Activated effector memory CD4-positive, alpha-beta T cell treated with anti-CD3 and anti-CD28 coated beads, Interleukin-2, amount 50 U/mL, for 16 hours (primary cell): ENCODE data around the gene TRIM52.
A peak's percentile ranks its signal among the peaks of the same experiment; 100 is the strongest.
"Not testable (repeated sequence)": the region's sequence is repeated elsewhere in the genome, so short reads cannot be mapped to it uniquely, and the experiment has no call there.

Experiments used
- DNase-seq: peaks from one replicate; pipeline ENCODE4 v3.0.0-alpha.2; 2020

Gene TRIM52

GRCh38 chr5:181260720-181261319, at the start of gene TRIM52:
TRIM52 (minus strand) TSS chr5:181261143; CDS start chr5:181260813, 330 bp downstream.
- peak; percentile 96 for DNase-seq

- DNase-seq: not testable (repeated sequence)
Measured at GRCh38 chr5:181287331-181287730, 26.4 kb upstream of the TRIM52 start.

- DNase-seq: not testable (repeated sequence)
Measured at GRCh38 chr5:181285962-181286705, 25.2 kb upstream of the TRIM52 start.

- not testable (repeated sequence) for DNase-seq
Measured at GRCh38 chr5:181283841-181284755, 23.2 kb upstream of the TRIM52 start.

GRCh38 chr5:181283347-181283746, 22.4 kb upstream of the TRIM52 start:
- no peak for DNase-seq

- DNase-seq: no peak
Measured at GRCh38 chr5:181282874-181283273, 21.9 kb upstream of the TRIM52 start.

GRCh38 chr5:181282415-181282814, 21.5 kb upstream of the TRIM52 start:
- DNase-seq: not testable (repeated sequence)

- no peak for DNase-seq
Measured at GRCh38 chr5:181281984-181282316, 21.0 kb upstream of the TRIM52 start.

GRCh38 chr5:181281077-181281983, 20.4 kb upstream of the TRIM52 start:
- DNase-seq: no peak

- DNase-seq: no peak
Measured at GRCh38 chr5:181280251-181280762, 19.4 kb upstream of the TRIM52 start.

- DNase-seq: not testable (repeated sequence)
Measured at GRCh38 chr5:181273433-181273744, 12.4 kb upstream of the TRIM52 start.

GRCh38 chr5:181271081-181271480, 10.1 kb upstream of the TRIM52 start:
- no peak for DNase-seq

- DNase-seq: not testable (repeated sequence)
Measured at GRCh38 chr5:181267907-181268306, 7.0 kb upstream of the TRIM52 start.

GRCh38 chr5:181267291-181267904, 6.5 kb upstream of the TRIM52 start:
- DNase-seq: not testable (repeated sequence)

GRCh38 chr5:181265092-181265671, 4.2 kb upstream of the TRIM52 start:
- no peak for DNase-seq

GRCh38 chr5:181263633-181264032, 2.7 kb upstream of the TRIM52 start:
- DNase-seq: no peak

GRCh38 chr5:181261320-181262049, 542 bp upstream of the TRIM52 start:
- DNase-seq: peak; percentile 91

GRCh38 chr5:181259974-181260719, 796 bp downstream of the TRIM52 start:
- DNase-seq: no peak

GRCh38 chr5:181259283-181259682, 1.7 kb downstream of the TRIM52 start:
- DNase-seq: no peak

- DNase-seq: no peak
Measured at GRCh38 chr5:181258576-181258975, 2.4 kb downstream of the TRIM52 start.
